Type B pancreatic cell (in vitro differentiated cells): ENCODE results near the gene VIPR2. TPM values are rescaled to one million over a fixed set of nuclear protein-coding genes. Genes with fewer than 3 reads are reported as not detected.
"Not testable (repeated sequence)": the region's sequence is repeated elsewhere in the genome, so short reads cannot be mapped to it uniquely, and the experiment has no call there.

Source experiments
- DNase-seq: peaks from one replicate; pipeline ENCODE4 v3.0.0; 2021; ENCODE audit warnings: mixed read lengths; ENCODE audit not compliant: unreplicated experiment; ENCODE audit errors: extremely low spot score
- H3K27ac Mint-ChIP-seq: 2 replicates; pipeline ENCODE4 v1.8.0; 2021; ENCODE audit warnings: mild to moderate bottlenecking, mixed read lengths
- H3K27me3 Mint-ChIP-seq: 2 replicates; pipeline ENCODE4 v1.8.0; 2021; ENCODE audit warnings: mixed read lengths
- H3K36me3 Mint-ChIP-seq: 2 replicates; pipeline ENCODE4 v1.8.0; 2021; ENCODE audit warnings: mixed read lengths
- H3K4me1 Mint-ChIP-seq: one replicate; pipeline ENCODE4 v1.8.0; 2021; ENCODE audit warnings: mixed read lengths; ENCODE audit not compliant: unreplicated experiment
- H3K4me3 Mint-ChIP-seq: 2 replicates; pipeline ENCODE4 v1.8.0; 2021; ENCODE audit warnings: mild to moderate bottlenecking, mixed read lengths
- H3K9me3 Mint-ChIP-seq: 2 replicates; pipeline ENCODE4 v1.8.0; 2021; ENCODE audit warnings: mixed read lengths
- CTCF ChIP-seq: fragments of 200-600 bp; sonication (generic); conservative IDR thresholded peaks from 2 replicates; pipeline ENCODE4 v1.5.0; 2021; ENCODE audit warnings: antibody characterized with exemption, mild to moderate bottlenecking
- total RNA-seq: library from RNA; stranded (reverse); gene quantifications from 2 replicates; pipeline ENCODE4 v1.2.1, GENCODE V29; 2021; ENCODE audit warnings: low replicate concordance

VIPR2 gene
- total RNA-seq, 1 donor from 2014 or later: 0.31 TPM

DNA sequence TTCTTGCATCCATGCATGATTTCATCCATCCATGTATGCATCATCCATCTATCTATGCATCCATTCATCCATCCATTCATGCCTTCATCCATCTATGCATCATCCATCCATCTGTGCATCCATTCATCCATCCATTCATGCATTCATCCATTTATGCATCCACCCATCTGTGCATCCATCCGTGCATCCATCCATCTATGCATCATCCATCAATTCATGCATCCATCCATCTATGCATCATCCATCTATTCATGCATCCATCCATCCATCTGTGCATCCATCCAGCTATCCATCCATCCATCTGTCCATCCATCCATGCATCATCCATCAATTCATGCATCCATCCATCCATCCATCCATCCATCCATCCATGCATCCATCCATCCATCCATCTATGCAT is 157.0 kb downstream of the VIPR2 start:
- no peak overlapping the region for H3K27ac Mint-ChIP-seq
- no peaks in the 10 kb centered on the region for H3K4me1 Mint-ChIP-seq
- H3K4me3 Mint-ChIP-seq: no peak overlapping the region
- DNase-seq: no peak
- TF ChIP-seq CTCF: no peak
- H3K36me3 Mint-ChIP-seq: no peaks in the 10 kb centered on the region
- peaks cover 28% of the 10 kb centered on the region for H3K27me3 Mint-ChIP-seq
- peaks cover 6% of the 10 kb centered on the region for H3K9me3 Mint-ChIP-seq

- Mint-ChIP-seq H3K36me3 (no peaks in the 10 kb centered on the region), H3K27ac (no peak overlapping the region), H3K9me3 (peaks cover 6% of the 10 kb centered on the region), H3K27me3 (peaks cover 8% of the 10 kb centered on the region), H3K4me3 (no peak overlapping the region), H3K4me1 (no peaks in the 10 kb centered on the region)
- TF ChIP-seq CTCF: no peak
- no peak for DNase-seq
Observed at GRCh38 chr7:158985583-158985982, 159.1 kb downstream of the VIPR2 start.

DNA sequence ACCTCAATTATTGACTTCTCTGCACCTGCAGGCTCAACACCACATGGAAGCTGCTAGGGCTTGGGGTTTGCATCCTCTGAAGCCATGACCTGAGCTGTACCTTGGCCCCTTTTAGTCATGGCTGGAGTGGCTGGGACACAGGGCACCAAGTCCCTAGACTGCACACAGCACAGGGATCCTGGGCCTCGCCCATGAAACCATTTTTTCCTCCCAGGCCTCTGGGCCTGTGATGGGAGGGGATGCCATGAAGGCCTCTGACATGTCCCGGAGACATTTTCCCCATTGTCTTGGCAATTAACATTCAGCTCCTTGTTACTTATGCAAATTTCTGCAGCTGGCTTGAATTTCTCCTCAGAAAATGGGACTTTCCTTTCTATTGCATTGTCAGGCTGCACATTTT is 160.7 kb downstream of the VIPR2 start:
- H3K4me3 Mint-ChIP-seq: not testable (repeated sequence)

GRCh38 chr7:158982080-158982479 is 162.6 kb downstream of the VIPR2 start:
- not testable (repeated sequence) for H3K36me3 Mint-ChIP-seq, H3K27me3 Mint-ChIP-seq, H3K4me3 Mint-ChIP-seq, DNase-seq, H3K4me1 Mint-ChIP-seq, H3K9me3 Mint-ChIP-seq, H3K27ac Mint-ChIP-seq

More for the DNA sequence above, 160.7 kb downstream of the VIPR2 start:
- not testable (repeated sequence) for H3K4me1 Mint-ChIP-seq, DNase-seq, H3K9me3 Mint-ChIP-seq, H3K27ac Mint-ChIP-seq, H3K27me3 Mint-ChIP-seq, H3K36me3 Mint-ChIP-seq

GRCh38 chr7:158979635-158980351 is 164.9 kb downstream of the VIPR2 start:
- Mint-ChIP-seq H3K27ac (no peak overlapping the region), H3K9me3 (peaks cover 6% of the 10 kb centered on the region), H3K27me3 (peaks cover 3% of the 10 kb centered on the region), H3K4me1 (peaks cover 11% of the 10 kb centered on the region), H3K36me3 (no peaks in the 10 kb centered on the region), H3K4me3 (no peak overlapping the region)
- no peak for TF ChIP-seq CTCF
- no peak for DNase-seq

GRCh38 chr7:158979023-158979529 is 165.6 kb downstream of the VIPR2 start:
- H3K4me1 Mint-ChIP-seq: peaks cover 11% of the 10 kb centered on the region
- peaks cover 3% of the 10 kb centered on the region for H3K27me3 Mint-ChIP-seq
- H3K4me3 Mint-ChIP-seq: no peak overlapping the region
- no peak for DNase-seq
- no peak for TF ChIP-seq CTCF
- H3K36me3 Mint-ChIP-seq: no peaks in the 10 kb centered on the region
- H3K27ac Mint-ChIP-seq: no peak overlapping the region
- H3K9me3 Mint-ChIP-seq: no peaks in the 10 kb centered on the region
